Astrocyte (in vitro differentiated cells and primary cell): ENCODE data around the gene ADARB2.

ENCODE experiments used
- EZH2 ChIP-seq: IDR thresholded peaks from 2 replicates; pipeline ENCODE4 v1.6.1; 2012; ENCODE audit warnings: mild to moderate bottlenecking, low read length, inconsistent platforms; ENCODE audit not compliant: insufficient read depth
- TF ChIP-seq, protein P1 (sequence below): IDR thresholded peaks from 2 replicates; pipeline ENCODE4 v1.5.1; 2011; ENCODE audit warnings: low read depth, mild to moderate bottlenecking, inconsistent platforms, low read length, moderate library complexity; ENCODE audit not compliant: insufficient read depth

DNA sequence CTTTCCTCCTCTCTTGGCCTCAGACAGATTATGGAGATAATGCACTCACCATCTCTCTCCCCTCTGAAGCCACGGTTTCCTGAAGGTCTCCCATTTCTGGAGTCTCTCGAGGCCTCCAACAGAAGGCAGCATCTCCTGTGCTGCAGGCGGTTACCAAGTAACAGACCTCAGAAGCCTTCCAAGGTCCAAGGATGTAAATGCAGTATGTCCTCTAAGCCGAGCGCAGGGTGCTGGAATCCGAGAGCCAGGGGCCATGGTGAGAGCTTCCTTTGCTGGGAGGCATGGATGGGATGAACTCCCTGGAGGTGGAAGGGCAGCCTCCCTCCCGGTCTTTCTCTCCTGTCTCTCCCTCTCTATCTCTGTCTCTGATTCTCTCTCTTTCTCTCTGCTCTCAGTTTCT lies 79.8 kb downstream of the ADARB2 start:
- TF ChIP-seq, protein P1, sequence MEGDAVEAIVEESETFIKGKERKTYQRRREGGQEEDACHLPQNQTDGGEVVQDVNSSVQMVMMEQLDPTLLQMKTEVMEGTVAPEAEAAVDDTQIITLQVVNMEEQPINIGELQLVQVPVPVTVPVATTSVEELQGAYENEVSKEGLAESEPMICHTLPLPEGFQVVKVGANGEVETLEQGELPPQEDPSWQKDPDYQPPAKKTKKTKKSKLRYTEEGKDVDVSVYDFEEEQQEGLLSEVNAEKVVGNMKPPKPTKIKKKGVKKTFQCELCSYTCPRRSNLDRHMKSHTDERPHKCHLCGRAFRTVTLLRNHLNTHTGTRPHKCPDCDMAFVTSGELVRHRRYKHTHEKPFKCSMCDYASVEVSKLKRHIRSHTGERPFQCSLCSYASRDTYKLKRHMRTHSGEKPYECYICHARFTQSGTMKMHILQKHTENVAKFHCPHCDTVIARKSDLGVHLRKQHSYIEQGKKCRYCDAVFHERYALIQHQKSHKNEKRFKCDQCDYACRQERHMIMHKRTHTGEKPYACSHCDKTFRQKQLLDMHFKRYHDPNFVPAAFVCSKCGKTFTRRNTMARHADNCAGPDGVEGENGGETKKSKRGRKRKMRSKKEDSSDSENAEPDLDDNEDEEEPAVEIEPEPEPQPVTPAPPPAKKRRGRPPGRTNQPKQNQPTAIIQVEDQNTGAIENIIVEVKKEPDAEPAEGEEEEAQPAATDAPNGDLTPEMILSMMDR, result no peak
- no peak for TF ChIP-seq EZH2
